ENCODE data around the gene MXD3.
"Not testable (repeated sequence)": the region's sequence is repeated elsewhere in the genome, so short reads cannot be mapped to it uniquely, and the experiment has no call there.

GRCh38 chr5:177360740-177361139, 49.0 kb upstream of the MXD3 start:
- TF ChIP-seq CTCF, POLR2A (IDR thresholded peaks at IDR 0.05): not testable (repeated sequence)
